GM19324 (cell line): ENCODE results near the gene CHAC2.
A peak's percentile ranks its signal among the peaks of the same experiment; 100 is the strongest.
"Not testable (repeated sequence)": the region's sequence is repeated elsewhere in the genome, so short reads cannot be mapped to it uniquely, and the experiment has no call there.

Experiments used
- ATAC-seq: cut with Tn5 transposase; IDR thresholded peaks from one replicate; pipeline ENCODE4 v1.9.1; 2021; ENCODE audit warnings: mild to moderate bottlenecking, moderate library complexity; ENCODE audit not compliant: unreplicated experiment, low FRiP score

CHAC2 gene

GRCh38 chr2:53777134-53777533, 9.5 kb downstream of the CHAC2 start:
- ATAC-seq: no peak

GRCh38 chr2:53778536-53779162, 11.0 kb downstream of the CHAC2 start:
- ATAC-seq: no peak

GRCh38 chr2:53780056-53780455, 12.5 kb downstream of the CHAC2 start:
- ATAC-seq: no peak

GRCh38 chr2:53782676-53783075, 15.1 kb downstream of the CHAC2 start:
- no peak for ATAC-seq

- ATAC-seq: no peak
Observed at GRCh38 chr2:53784436-53784835, 16.8 kb downstream of the CHAC2 start.

GRCh38 chr2:53785366-53785765, 17.8 kb downstream of the CHAC2 start:
- ATAC-seq: no peak

- ATAC-seq: no peak
Observed at GRCh38 chr2:53786352-53786704, 18.7 kb downstream of the CHAC2 start.

GRCh38 chr2:53786705-53787613, 19.4 kb downstream of the CHAC2 start, which contains the start of the genes ASB3 and ERLEC1:
ASB3 (minus strand) TSS chr2:53786953; CDS start chr2:53765572, 21,381 bp downstream.
ERLEC1 (plus strand) TSS chr2:53787044; CDS start chr2:53787211, 167 bp downstream.
- peak; percentile 98 for ATAC-seq

GRCh38 chr2:53787614-53788289, 20.1 kb downstream of the CHAC2 start:
- no peak for ATAC-seq

- ATAC-seq: no peak
Observed at GRCh38 chr2:53793261-53793660, 25.7 kb downstream of the CHAC2 start.

- no peak for ATAC-seq
Observed at GRCh38 chr2:53793821-53794220, 26.2 kb downstream of the CHAC2 start.

- no peak for ATAC-seq
Observed at GRCh38 chr2:53801547-53801946, 33.9 kb downstream of the CHAC2 start.

GRCh38 chr2:53802617-53803151, 35.1 kb downstream of the CHAC2 start:
- no peak for ATAC-seq

- ATAC-seq: no peak
Observed at GRCh38 chr2:53811601-53812000, 44.0 kb downstream of the CHAC2 start.

GRCh38 chr2:53813151-53813550, 45.5 kb downstream of the CHAC2 start:
- ATAC-seq: no peak

- ATAC-seq: no peak
Observed at GRCh38 chr2:53818854-53819435, 51.3 kb downstream of the CHAC2 start.

GRCh38 chr2:53819634-53820033, 52.0 kb downstream of the CHAC2 start:
- ATAC-seq: no peak

- ATAC-seq: no peak
Observed at GRCh38 chr2:53820048-53820447, 52.4 kb downstream of the CHAC2 start.

- ATAC-seq: no peak
Observed at GRCh38 chr2:53820711-53821110, 53.1 kb downstream of the CHAC2 start.

GRCh38 chr2:53821810-53822209, 54.2 kb downstream of the CHAC2 start:
- no peak for ATAC-seq

- ATAC-seq: not testable (repeated sequence)
Observed at GRCh38 chr2:53823639-53824038, 56.0 kb downstream of the CHAC2 start.
